Measurements from ENCODE around the gene OCSTAMP.

OCSTAMP gene

GRCh38 chr20:46572790-46573189 is 22.3 kb upstream of the OCSTAMP start:
- DNase-seq = no peak

- no peak for DNase-seq
These were observed 21.7 kb upstream of the OCSTAMP start for GRCh38 chr20:46572153-46572552.

GRCh38 chr20:46571418-46571817 is 21.0 kb upstream of the OCSTAMP start:
- no peak for DNase-seq

GRCh38 chr20:46570956-46571355 is 20.5 kb upstream of the OCSTAMP start:
- DNase-seq = no peak

- no peak for DNase-seq
These were observed 19.5 kb upstream of the OCSTAMP start for GRCh38 chr20:46569961-46570360.

- DNase-seq = peak; percentile 23
These were observed 18.2 kb upstream of the OCSTAMP start for GRCh38 chr20:46568570-46569129.

GRCh38 chr20:46566125-46566524 is 15.7 kb upstream of the OCSTAMP start:
- no peak for DNase-seq

GRCh38 chr20:46564241-46564957 is 13.9 kb upstream of the OCSTAMP start:
- no peak for DNase-seq

- DNase-seq = peak; percentile 20
These were observed 13.4 kb upstream of the OCSTAMP start for GRCh38 chr20:46563860-46564221.

GRCh38 chr20:46563170-46563859 is 12.9 kb upstream of the OCSTAMP start:
- no peak for DNase-seq

- DNase-seq = peak; percentile 85
These were observed 12.1 kb upstream of the OCSTAMP start for GRCh38 chr20:46562373-46563169.

GRCh38 chr20:46562009-46562372 is 11.5 kb upstream of the OCSTAMP start:
- no peak for DNase-seq

GRCh38 chr20:46559685-46560440 is 9.4 kb upstream of the OCSTAMP start:
- no peak for DNase-seq

- DNase-seq = no peak
These were observed 8.5 kb upstream of the OCSTAMP start for GRCh38 chr20:46559001-46559400.

- no peak for DNase-seq
These were observed 8.1 kb upstream of the OCSTAMP start for GRCh38 chr20:46558511-46558959.

- no peak for DNase-seq
These were observed 6.9 kb upstream of the OCSTAMP start for GRCh38 chr20:46557231-46557956.

- no peak for DNase-seq
These were observed 5.0 kb upstream of the OCSTAMP start for GRCh38 chr20:46555370-46555956.

GRCh38 chr20:46554828-46555227 is 4.4 kb upstream of the OCSTAMP start:
- DNase-seq = no peak

GRCh38 chr20:46553926-46554325 is 3.5 kb upstream of the OCSTAMP start:
- DNase-seq = no peak

- DNase-seq = peak; percentile 65
These were observed 2.3 kb upstream of the OCSTAMP start for GRCh38 chr20:46552460-46553420.
